Testis (tissue), 3 donors: ENCODE measurements around the gene SPACA9. TPM values are rescaled to one million over a fixed set of nuclear protein-coding genes. Genes with fewer than 3 reads are reported as not detected.

Experiments
- DNase-seq: peaks from one replicate; pipeline ENCODE4 v3.0.0-alpha.2; 2019
- H3K27ac ChIP-seq, 2 donors: fragments of 200-600 bp; sonication (generic); one replicate each; pipeline ENCODE4 v1.5.1; 2019
- H3K27me3 ChIP-seq: fragments of 200-600 bp; sonication (generic); one replicate; pipeline ENCODE4 v1.5.1; 2019
- H3K36me3 ChIP-seq: fragments of 200-600 bp; sonication (generic); one replicate; pipeline ENCODE4 v1.5.1; 2017; ENCODE audit warnings: low read depth; ENCODE audit errors: missing control alignments
- H3K4me1 ChIP-seq: fragments of 200-600 bp; sonication (generic); one replicate; pipeline ENCODE4 v1.5.1; 2019
- H3K4me3 ChIP-seq, 2 donors: fragments of 200-600 bp; sonication (generic); one replicate each; pipeline ENCODE4 v1.5.1; 2017 to 2019
- H3K9me3 ChIP-seq: fragments of 200-600 bp; sonication (generic); one replicate; pipeline ENCODE4 v1.5.1; 2017
- POLR2A ChIP-seq: fragments of 450-650 bp; IDR thresholded peaks from one replicate; pipeline ENCODE4 v1.6.1; 2017; ENCODE audit warnings: antibody characterized with exemption, mild to moderate bottlenecking, moderate library complexity
- WGBS, 2 donors: methylation state at CpG; one replicate each; pipeline ENCODE4 v1.1.5; 2018; 5-methylcytosine and 5-hydroxymethylcytosine counted together
- intact Hi-C: fragments of 100-400 bp; cut with DNase I; formaldehyde crosslinking; loops from one replicate; pipeline ENCODE4 v1.15.1; 2023; ENCODE audit warnings: low total_unique reads
- polyA plus RNA-seq: library from polyadenylated mRNA; stranded (reverse); fragments of 350-450 nt; fragmentation: Illumina TruSeq; extraction: RNeasy Lipid Tissue Mini Kit (QIAGEN cat#74804); gene quantifications from one replicate; pipeline ENCODE4 v1.2.3, GENCODE V29; 2014; ENCODE audit warnings: low read depth, low replicate concordance; ENCODE audit not compliant: insufficient read depth
- total RNA-seq, 2 donors: library from RNA; depleted of rRNA; stranded (reverse); fragments of >200 nt; gene quantifications; one replicate each; pipeline ENCODE4 v1.2.3, GENCODE V29; 2016
- TF ChIP-seq, protein P1 (sequence below), 3 experiments: fragments of 450-650 bp in 2 of 3; fragments of 200-600 bp in 1 of 3; sonication (generic) in 1 of 3; IDR thresholded peaks; one replicate each; pipeline ENCODE4 v1.5.1; 2016 to 2019; ENCODE audit warnings: antibody characterized with exemption in 3 of 3, mild to moderate bottlenecking in 2 of 3, moderate library complexity in 1 of 3

SPACA9 gene
- total and polyA plus RNA-seq, 3 donors from 2014 or later, result 61.2 to 179 (median 115) TPM

DNA sequence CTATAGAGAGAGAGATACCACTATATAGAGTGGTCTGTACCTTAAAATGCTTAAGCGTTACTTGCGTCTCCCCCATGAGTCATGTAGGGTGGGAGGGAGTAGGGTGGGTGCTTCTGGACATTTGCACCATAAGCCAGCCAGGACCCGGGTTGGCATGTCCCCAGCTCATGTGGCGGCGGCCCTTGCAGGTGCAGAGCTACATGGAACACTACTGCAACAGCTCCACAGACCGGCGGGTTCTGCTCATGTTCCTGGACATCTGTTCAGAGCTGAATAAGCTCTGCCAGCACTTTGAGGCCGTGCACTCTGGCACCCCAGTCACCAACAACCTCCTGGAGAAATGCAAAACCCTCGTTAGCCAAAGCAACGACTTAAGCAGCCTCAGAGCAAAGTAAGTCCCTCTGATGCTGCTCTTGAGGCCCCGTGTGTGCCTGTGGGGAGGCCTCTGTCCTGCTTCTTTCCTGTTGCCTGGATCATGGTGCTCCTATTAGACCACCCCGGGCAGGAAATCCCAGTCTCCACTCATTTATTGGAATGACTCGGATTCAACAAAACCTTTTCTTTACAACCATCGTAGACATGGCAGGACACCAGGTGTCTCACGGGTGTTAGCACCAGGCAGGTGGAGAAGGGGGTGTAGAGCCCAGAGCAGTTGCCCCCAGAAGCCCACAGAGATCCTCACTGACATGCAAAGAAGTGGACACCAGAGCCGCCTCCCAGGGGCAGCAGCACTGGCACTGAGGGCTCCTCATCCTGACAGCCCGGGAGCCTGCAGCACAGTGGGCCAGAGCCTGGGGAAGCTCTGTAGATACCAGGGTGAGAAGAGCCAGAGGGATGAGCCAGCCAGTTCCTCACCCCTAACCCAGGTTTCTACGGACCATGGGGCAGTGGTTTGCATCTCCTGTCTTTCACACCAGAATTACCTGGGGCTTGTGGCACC is 8.8 kb downstream of the SPACA9 start:
- no peak for DNase-seq
- H3K4me1 ChIP-seq, result no peaks in the 10 kb centered on the region
- no peak for TF ChIP-seq POLR2A
- TF ChIP-seq, protein P1, sequence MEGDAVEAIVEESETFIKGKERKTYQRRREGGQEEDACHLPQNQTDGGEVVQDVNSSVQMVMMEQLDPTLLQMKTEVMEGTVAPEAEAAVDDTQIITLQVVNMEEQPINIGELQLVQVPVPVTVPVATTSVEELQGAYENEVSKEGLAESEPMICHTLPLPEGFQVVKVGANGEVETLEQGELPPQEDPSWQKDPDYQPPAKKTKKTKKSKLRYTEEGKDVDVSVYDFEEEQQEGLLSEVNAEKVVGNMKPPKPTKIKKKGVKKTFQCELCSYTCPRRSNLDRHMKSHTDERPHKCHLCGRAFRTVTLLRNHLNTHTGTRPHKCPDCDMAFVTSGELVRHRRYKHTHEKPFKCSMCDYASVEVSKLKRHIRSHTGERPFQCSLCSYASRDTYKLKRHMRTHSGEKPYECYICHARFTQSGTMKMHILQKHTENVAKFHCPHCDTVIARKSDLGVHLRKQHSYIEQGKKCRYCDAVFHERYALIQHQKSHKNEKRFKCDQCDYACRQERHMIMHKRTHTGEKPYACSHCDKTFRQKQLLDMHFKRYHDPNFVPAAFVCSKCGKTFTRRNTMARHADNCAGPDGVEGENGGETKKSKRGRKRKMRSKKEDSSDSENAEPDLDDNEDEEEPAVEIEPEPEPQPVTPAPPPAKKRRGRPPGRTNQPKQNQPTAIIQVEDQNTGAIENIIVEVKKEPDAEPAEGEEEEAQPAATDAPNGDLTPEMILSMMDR (IDR thresholded peaks at IDR 0.05), result no peak
- 90 to 92% methylated on average over 13 to 18 of the region's 18 CpGs for WGBS, 2 donors
- no peaks in the 10 kb centered on the region for H3K27me3 ChIP-seq
- no peak overlapping the region for H3K27ac ChIP-seq
- H3K36me3 ChIP-seq, result no peaks in the 10 kb centered on the region
- H3K9me3 ChIP-seq, result no peaks in the 10 kb centered on the region
- H3K4me3 ChIP-seq, result no peak overlapping the region
- intact Hi-C loops, result no loop called here

DNA sequence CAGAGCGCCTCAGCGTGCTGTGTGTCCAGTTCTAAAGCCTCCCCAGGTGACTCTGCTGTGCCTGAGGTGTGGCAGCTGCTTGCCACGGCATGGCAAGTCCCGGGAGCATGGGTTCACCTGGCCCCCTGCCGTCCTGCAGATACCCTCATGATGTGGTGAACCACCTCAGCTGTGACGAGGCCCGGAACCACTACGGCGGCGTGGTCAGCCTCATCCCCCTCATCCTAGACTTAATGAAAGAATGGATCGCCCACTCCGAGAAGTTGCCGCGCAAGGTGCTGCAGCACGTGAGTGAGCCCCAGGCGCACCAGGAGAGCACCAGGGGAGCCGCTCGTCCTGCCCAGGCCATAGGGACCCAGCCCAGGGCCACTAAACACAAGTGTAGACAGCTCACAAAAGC is 9.5 kb downstream of the SPACA9 start:
- WGBS, 2 donors, result 98 to 100% methylated on average over 3 to 18 of the region's 18 CpGs
- intact Hi-C loops, result no loop called here
- Histone ChIP-seq H3K4me3 (no peak overlapping the region), H3K36me3 (no peaks in the 10 kb centered on the region), H3K27me3 (no peaks in the 10 kb centered on the region), H3K4me1 (no peaks in the 10 kb centered on the region), H3K27ac (no peak overlapping the region), H3K9me3 (no peaks in the 10 kb centered on the region)
- DNase-seq, result no peak
- TF ChIP-seq, protein P1 (IDR thresholded peaks at IDR 0.05), result no peak
- TF ChIP-seq POLR2A, result no peak

DNA sequence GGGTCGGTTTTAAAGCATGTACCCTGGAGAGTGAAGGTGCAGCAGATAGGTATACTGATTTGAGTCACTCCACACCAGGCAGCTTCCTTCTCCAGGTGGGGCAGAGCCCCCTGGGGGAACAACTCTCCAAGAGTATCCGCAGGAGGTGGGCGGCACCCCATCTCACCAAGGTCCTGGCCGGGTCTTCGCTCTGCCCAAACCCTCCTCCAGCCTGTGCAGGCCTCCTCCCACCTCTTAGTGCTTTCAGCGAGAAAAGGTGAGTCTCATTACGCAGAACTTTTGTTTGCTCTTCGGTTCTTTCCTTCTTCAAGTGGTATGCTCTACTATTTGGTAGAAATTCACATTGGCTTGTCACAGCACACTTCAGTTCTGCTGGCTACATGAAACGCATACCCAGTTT is 13.7 kb downstream of the SPACA9 start:
- intact Hi-C loops, result no loop called here
- H3K27ac ChIP-seq, result no peak overlapping the region
- no peak for DNase-seq
- H3K4me1 ChIP-seq, result peaks cover 14% of the 10 kb centered on the region
- WGBS, 2 donors, result 71 to 76% methylated on average over 9 of the region's 9 CpGs
- H3K36me3 ChIP-seq, result no peaks in the 10 kb centered on the region
- H3K27me3 ChIP-seq, result no peaks in the 10 kb centered on the region
- H3K4me3 ChIP-seq, result no peak overlapping the region
- H3K9me3 ChIP-seq, result no peaks in the 10 kb centered on the region
- TF ChIP-seq POLR2A, result no peak
- TF ChIP-seq, protein P1 (IDR thresholded peaks at IDR 0.05), result no peak

DNA sequence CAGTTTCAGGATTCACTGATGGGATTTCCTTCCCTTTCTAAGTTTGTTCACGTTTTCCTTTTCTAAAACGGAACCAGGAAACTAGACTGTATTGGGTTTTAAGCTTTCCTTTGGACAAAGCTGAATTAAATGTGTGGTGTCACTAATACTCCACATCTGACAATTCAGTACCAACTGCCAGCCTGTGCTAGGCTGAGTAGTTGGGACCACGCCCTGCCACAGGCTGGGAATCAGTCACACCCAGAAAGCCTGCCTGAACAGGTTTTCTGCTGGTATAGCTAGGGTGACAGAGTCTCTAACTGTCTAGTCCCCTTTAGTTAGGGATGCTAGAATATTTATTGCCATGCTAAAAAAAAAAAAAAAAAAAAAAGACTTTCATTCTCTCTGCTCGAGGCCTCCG is 15.6 kb downstream of the SPACA9 start:
- H3K9me3 ChIP-seq, result no peaks in the 10 kb centered on the region
- H3K27ac ChIP-seq, result peak overlapping the region; percentile 56 to 77
- no peaks in the 10 kb centered on the region for H3K27me3 ChIP-seq
- intact Hi-C loops, result no loop called here
- H3K4me3 ChIP-seq, result no peak overlapping the region
- DNase-seq, result no peak
- TF ChIP-seq, protein P1 (IDR thresholded peaks at IDR 0.05), result no peak
- TF ChIP-seq POLR2A, result no peak
- WGBS, 2 donors, result 89 to 93% methylated on average over 5 of the region's 5 CpGs
- H3K36me3 ChIP-seq, result no peaks in the 10 kb centered on the region
- peaks cover 15% of the 10 kb centered on the region for H3K4me1 ChIP-seq
